ENCODE data around the gene CARD11. TPM values are rescaled to one million over a fixed set of nuclear protein-coding genes. Genes with fewer than 3 reads are reported as not detected.
"Not testable (repeated sequence)": the region's sequence is repeated elsewhere in the genome, so short reads cannot be mapped to it uniquely, and the experiment has no call there.

The CARD11 gene
- polyA plus RNA-seq, 12 donors, result 0.14 to 1.9 (median 0.33) TPM; not detected in 2

- no peak for DNase-seq
Observed at GRCh38 chr7:2965301-2965700, 78.4 kb downstream of the CARD11 start.

- no peak for DNase-seq
Observed at GRCh38 chr7:2964208-2964607, 79.5 kb downstream of the CARD11 start.

GRCh38 chr7:2962865-2963264 lies 80.8 kb downstream of the CARD11 start:
- DNase-seq, result no peak

- DNase-seq, result no peak
Observed at GRCh38 chr7:2959828-2960599, 83.7 kb downstream of the CARD11 start.

- no peak for DNase-seq
Observed at GRCh38 chr7:2959103-2959680, 84.5 kb downstream of the CARD11 start.

GRCh38 chr7:2958416-2959102 lies 85.1 kb downstream of the CARD11 start:
- DNase-seq, result no peak

- not testable (repeated sequence) for DNase-seq
Observed at GRCh38 chr7:2957369-2957727, 86.3 kb downstream of the CARD11 start.

GRCh38 chr7:2956526-2957368 lies 86.9 kb downstream of the CARD11 start:
- no peak for DNase-seq

- DNase-seq, result no peak
Observed at GRCh38 chr7:2956076-2956475, 87.6 kb downstream of the CARD11 start.

GRCh38 chr7:2955269-2955668 lies 88.4 kb downstream of the CARD11 start:
- DNase-seq, result no peak

- DNase-seq, result no peak
Observed at GRCh38 chr7:2954433-2954853, 89.2 kb downstream of the CARD11 start.

- no peak for DNase-seq
Observed at GRCh38 chr7:2953588-2954407, 89.9 kb downstream of the CARD11 start.

GRCh38 chr7:2953099-2953498 lies 90.6 kb downstream of the CARD11 start:
- DNase-seq, result no peak

- DNase-seq, result no peak
Observed at GRCh38 chr7:2952316-2952715, 91.4 kb downstream of the CARD11 start.

GRCh38 chr7:2950578-2950977 lies 93.1 kb downstream of the CARD11 start:
- DNase-seq, result no peak

- no peak for DNase-seq
Observed at GRCh38 chr7:2948749-2949148, 94.9 kb downstream of the CARD11 start.

- no peak for DNase-seq
Observed at GRCh38 chr7:2947058-2947780, 96.4 kb downstream of the CARD11 start.

GRCh38 chr7:2945171-2945570 lies 98.5 kb downstream of the CARD11 start:
- DNase-seq, result no peak

- no peak for DNase-seq
Observed at GRCh38 chr7:2944739-2945138, 98.9 kb downstream of the CARD11 start.

GRCh38 chr7:2943851-2944601 lies 99.6 kb downstream of the CARD11 start:
- DNase-seq, result no peak

Data from muscle of arm (tissue), 12 donors.